Anterior cingulate cortex (tissue), 58 donors: Measurements from ENCODE around the gene SCAPER.
"Not testable (repeated sequence)": the region's sequence is repeated elsewhere in the genome, so short reads cannot be mapped to it uniquely, and the experiment has no call there.

Source experiments
- DNase-seq, 58 donors: peaks; one replicate each; lab custom pipeline; 2025; lab: John Stamatoyannopoulos, UW

Gene SCAPER

DNA sequence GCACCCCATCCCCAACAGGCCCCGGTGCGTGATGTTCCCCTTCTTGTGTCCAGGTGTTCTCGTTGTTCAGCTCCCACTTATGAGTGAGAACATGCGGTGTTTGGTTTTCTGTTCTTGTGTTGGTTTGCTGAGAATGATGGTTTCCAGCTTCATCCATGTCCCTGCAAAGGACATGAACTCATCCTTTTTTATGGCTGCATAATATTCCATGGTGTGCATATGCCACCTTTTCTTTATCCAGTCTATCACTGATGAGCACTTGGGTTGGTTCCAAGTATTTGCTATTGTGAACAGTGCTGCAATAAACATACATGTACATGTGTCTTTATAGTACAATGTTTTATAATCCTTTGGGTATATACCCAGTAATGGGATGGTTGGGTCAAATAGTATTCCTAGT, 217.5 kb downstream of the SCAPER start:
- not testable (repeated sequence) for DNase-seq

- DNase-seq = no peak
Observed at GRCh38 chr15:76684002-76684401, 221.1 kb downstream of the SCAPER start.

GRCh38 chr15:76682833-76683232, 222.3 kb downstream of the SCAPER start:
- no peak for DNase-seq

DNA sequence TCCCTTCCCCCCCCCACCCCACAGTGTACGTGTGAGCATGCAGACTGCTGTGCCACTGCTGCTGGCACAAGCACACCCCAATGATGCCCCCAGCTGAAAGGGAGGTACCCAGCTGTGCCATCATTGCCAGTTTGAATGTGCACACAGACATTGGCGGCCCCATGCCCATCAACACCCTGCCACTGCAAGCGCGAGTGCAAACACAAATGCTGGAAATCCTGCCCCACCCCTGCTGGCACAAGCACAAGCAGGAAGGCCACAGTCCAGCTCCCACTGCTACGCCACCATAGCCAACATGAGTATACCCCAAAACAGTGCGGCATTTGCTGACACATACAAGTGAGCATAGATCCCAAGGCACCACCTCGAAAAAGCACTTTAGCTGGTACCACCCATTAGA, 222.9 kb downstream of the SCAPER start:
- DNase-seq = no peak

DNA sequence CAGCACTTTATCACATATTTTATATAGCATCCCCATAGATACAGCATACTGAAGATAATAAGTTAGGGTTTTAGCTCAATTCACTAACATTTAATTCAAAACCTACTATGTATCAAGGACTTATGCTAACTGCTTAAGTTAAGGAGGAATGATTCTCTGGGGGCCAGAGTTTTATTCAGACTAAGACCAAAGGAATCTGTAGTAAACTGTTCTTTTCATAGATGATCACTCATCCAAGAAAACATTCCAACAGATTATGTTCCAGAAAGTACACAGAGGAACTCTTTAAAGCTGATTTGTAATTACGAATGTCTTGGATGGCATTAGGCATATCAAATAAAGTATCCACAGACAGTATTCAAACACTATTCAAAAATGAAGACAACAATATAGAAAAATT, 226.4 kb downstream of the SCAPER start:
- no peak for DNase-seq

GRCh38 chr15:76674883-76675282, 230.3 kb downstream of the SCAPER start:
- DNase-seq = no peak

- DNase-seq = no peak
Observed at GRCh38 chr15:76669521-76670207, 235.5 kb downstream of the SCAPER start.

DNA sequence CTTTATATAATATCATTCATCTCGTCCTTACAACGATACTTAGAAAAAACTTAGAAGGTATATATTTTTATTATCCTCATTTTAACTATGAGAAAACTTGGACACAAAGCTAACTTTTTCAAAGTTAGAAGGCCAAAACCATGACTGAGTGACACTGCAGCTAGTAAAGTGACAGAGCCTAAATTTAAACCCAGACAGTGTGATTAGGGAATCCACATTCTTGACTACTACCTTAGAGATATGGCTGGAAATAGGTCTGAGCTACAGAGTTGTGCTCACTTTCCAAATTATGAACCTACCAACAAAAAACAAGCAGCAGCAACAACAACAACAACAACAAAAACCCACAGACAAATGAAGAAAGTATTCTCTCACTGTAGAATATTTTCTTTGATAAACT, 236.2 kb downstream of the SCAPER start:
- no peak for DNase-seq

- DNase-seq = no peak
Observed at GRCh38 chr15:76667943-76668715, 237.0 kb downstream of the SCAPER start.

GRCh38 chr15:76664895-76665294, 240.2 kb downstream of the SCAPER start:
- DNase-seq = no peak

GRCh38 chr15:76664411-76664810, 240.7 kb downstream of the SCAPER start:
- DNase-seq = no peak

GRCh38 chr15:76663529-76663928, 241.6 kb downstream of the SCAPER start:
- DNase-seq = no peak

GRCh38 chr15:76648732-76649444, 256.3 kb downstream of the SCAPER start:
- DNase-seq = no peak

DNA sequence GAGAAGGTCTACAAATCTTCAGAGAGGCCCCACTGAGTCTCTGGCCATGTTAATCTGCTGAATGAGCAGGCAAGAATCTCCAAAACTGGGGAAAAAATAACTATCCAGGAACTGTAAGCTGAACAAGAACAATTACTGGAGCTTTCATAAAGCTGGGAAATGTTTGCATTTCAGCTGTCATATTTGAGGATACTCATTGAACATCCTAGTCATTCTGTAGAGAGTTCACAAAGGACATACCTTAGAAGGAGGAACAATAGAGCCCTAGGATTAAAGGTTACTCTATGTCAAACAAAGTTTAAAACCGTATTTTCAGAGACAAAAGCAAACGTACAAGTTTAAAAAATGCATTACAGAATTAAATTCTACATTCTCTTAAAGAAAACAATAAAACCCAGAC, 257.5 kb downstream of the SCAPER start:
- DNase-seq = no peak

GRCh38 chr15:76644646-76645045, 260.5 kb downstream of the SCAPER start:
- DNase-seq = no peak

DNA sequence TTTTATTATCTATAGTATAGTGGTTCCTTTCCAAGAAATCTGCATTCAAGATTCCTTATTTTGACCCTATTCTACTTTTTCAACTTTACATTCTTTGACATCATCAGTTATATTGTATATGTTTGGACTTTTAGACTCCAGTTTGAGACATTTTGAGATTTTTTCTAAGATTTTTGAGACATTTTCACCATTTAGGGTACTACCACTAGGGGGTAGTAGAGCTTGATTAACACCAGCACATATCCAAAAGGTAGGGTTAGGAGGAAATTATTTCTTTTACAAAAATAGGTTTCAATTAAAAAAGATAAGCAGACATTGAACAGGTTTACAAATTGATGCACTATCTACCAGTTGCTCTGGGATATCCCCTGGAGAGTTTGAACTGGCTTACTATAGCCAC, 262.5 kb downstream of the SCAPER start:
- DNase-seq = no peak

DNA sequence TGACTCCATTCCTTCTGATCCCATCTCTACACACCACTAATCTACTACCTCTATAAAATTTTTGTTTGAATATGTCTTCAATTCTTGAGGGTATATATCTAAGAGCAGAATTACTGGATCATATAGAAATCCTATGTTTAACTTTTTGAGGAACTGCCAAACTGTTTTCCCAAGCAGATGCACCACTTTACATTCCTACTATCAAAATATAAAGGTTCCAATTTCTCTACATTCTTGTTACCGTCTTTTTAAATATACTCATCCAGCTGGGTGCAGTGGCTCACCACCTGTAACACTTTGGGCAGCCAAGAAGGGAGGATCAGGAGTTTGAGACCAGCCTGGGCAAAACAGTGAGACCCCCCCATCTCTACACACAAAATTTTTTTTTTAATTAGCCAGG, 268.0 kb downstream of the SCAPER start:
- DNase-seq = no peak

GRCh38 chr15:76636059-76636458, 269.1 kb downstream of the SCAPER start:
- DNase-seq = no peak

- DNase-seq = no peak
Observed at GRCh38 chr15:76626611-76627010, 278.5 kb downstream of the SCAPER start.

DNA sequence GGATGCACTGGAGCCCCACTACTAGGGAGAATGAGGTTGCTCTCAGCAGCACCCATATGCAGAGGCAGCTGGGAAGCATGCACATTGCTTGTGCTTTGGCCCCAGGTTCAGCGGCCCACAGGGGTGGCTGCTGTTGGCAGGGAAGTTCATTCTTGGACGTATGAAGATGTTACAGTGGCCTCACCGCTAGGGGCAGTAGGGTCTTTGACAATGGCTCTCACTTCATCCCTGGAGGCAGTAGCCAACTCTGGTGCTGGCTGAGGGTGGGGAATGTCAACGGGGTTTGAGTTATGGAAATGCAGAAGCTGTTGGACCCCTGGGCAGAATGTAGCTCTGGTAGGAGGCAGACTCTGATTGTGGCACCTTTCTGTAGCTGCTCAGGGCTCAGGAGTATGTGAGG, 279.9 kb downstream of the SCAPER start:
- DNase-seq = no peak

DNA sequence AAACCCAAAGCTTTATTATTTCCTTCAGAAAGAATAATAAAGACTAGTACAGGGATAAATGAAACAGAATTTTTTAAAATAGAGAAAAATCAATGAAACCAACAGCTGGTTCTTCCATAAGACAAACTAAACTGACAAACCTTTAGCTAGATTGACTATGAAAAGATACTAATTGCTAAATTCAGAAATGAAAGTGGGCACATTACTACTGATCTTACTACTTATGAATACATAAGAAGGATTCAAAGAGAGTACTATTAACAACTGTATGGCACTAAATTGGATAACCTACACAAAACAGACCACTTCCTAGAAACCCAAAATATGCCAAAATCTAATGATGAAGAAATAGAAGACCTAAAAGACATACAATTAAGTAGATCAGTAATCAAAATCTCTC, 290.4 kb downstream of the SCAPER start:
- DNase-seq = no peak
